GM19023 (cell line): ENCODE data around the gene PCNX1.
"Not testable (repeated sequence)": the region's sequence is repeated elsewhere in the genome, so short reads cannot be mapped to it uniquely, and the experiment has no call there.

ENCODE experiments used
- ATAC-seq: cut with Tn5 transposase; IDR thresholded peaks from one replicate; pipeline ENCODE4 v1.9.1; 2021; ENCODE audit warnings: mild to moderate bottlenecking, moderate library complexity; ENCODE audit not compliant: unreplicated experiment

PCNX1 gene

DNA sequence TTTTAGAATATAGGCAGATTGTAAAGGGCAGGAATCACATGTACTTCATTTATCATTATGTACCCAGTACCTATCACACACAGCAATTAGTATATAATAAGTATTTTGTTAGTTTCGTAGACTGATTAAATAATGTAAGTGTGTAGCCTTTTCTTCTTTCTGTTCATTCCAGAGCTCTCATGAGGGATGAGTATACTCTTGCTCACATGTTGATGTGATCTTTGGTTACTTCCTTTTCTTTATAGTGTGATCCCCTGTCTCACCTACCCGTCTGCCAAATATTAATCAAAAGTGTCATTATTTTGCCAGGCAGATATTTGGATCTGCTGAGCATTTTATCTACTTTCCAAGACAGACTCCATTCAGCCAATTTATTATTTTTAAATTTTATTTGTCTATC lies 156.1 kb downstream of the PCNX1 start:
- no peak for ATAC-seq

DNA sequence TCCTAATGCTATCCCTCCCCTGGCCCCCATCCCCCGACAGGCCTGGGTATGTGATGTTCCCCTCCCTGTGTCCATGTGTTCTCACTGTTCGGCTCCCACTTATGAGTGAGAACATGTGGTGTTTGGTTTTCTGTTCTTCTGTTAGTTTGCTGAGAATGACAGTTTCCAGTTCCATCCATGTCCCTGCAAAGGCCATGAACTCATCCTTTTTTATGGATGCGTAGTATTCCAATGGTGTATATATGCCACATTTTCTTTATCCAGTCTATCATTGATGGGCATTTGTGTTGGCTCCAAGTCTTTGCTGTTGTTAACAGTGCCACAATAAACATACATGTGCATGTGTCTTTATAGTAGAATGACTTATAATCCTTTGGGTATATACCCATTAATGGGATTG lies 157.5 kb downstream of the PCNX1 start:
- not testable (repeated sequence) for ATAC-seq

DNA sequence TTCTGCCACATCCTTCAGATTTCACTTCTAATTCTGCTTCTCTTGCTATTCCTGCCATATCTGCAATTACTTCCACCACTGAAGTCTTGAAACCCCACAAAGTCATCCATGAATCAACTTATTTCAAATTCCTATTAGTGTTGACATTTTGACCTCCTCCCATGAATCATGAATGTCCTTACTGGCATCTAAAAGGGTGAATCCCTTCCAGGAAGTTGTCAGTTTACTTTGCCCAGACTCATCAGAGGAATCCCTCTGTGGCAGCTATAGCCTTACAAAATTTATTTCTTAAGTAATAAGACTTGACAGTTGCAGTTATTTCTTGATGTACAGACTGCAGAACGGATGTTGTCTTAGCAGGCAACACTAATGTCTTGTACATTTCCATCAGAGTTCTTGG lies 162.9 kb downstream of the PCNX1 start:
- ATAC-seq, result no peak

DNA sequence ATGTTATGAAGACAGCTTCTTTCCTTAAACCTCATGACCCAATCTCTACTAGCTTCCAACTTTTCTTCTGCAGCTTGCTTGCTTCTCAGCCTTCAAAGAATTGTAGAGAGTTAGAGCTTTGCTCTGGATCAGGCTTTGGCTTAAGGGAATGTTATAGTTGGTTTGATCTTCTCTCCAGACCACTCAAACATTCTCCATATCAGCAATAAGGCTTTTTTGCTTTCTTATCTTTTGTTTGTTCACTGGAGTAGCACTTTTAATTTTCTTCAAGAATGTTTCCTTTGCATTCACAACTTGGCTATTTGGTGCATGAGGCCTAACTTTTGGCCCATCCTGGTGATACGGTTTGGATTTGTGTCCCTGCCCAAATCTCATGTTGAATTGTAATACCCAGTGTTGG lies 163.8 kb downstream of the PCNX1 start:
- no peak for ATAC-seq

DNA sequence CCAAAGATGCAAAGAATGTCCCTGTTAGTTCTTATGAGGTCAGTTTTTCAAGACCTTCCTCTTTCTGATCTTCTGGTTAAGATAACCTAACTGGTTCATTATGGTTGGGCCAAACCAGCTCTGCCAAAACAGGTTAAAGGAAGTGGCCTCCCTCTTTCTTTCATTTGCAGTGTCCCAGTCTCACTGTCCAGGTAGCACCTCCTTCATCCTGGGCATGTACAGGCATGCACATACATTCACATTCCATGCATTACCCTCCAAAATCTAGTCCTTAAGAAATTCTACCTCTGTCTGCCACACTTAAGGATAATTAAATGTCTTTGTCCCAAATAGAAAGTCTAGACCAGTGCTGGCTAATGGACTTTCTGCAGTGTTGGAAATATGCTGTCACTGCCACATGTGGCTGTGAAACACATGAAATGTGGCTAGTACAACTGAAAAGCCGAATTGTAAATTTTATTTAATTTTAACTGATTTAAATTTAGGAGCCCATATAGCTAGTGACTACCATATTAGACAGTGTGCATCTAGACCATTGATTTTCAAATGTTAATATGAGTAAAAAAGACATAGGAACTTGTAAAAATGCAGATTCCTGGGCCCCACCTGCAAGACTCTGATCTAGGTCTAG lies 169.3 kb downstream of the PCNX1 start:
- no peak for ATAC-seq

DNA sequence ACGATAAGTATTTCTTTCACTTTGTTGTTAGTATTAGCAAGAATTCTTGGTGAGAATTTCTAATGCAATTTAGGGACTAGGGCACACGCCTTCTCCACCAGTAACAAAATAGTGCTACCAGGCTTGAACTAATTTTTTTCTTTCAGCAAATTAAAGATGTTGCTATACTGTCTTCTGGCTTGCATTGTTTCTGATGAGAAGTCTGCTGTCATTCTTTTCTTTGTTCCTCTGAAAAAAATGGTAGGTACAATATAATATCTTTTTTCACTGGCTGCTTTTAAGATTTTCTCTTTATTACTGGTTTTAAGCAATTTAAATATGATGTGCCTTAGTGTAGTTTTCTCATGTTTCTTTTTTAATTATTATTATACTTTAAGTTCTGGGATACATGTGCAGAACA lies 171.2 kb downstream of the PCNX1 start:
- ATAC-seq, result no peak

DNA sequence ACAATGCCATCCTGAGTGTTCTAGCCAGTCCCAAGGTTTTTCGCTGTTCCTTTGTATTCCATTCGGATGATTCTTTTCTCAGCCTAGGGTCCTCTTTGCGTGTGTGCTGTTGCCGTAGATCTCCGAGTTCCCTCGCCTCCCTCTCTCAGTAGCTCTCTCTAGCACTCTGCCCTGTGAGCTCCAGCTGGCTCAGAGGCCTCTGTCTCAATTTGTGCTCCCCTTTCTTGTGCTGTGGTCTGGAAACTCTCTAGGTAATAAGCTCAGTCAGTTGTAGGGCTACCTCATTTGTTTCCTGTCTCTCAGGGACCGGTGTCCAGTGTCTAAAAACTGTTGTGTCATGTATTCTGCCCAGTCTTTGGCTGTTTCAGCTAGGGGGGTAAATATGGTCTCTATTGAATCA lies 179.3 kb downstream of the PCNX1 start:
- no peak for ATAC-seq

DNA sequence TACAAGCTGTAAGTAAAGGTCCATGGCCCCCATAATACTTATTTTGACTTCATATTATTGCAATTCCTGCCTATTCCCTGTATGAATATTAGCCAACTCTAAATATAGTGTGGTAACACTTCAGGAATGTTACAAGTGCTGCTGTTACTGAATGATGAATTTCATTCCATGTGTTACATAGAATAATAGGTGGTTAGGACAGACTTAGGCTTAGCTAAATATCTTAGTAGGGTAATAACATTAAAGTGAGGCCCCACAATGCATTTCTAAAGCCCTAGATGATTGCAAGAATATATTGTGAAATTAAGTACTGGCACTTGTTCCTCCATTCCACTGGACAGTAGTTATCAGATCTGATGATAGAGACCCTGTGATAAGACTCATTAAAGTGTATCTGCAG lies 182.7 kb downstream of the PCNX1 start:
- ATAC-seq, result no peak

DNA sequence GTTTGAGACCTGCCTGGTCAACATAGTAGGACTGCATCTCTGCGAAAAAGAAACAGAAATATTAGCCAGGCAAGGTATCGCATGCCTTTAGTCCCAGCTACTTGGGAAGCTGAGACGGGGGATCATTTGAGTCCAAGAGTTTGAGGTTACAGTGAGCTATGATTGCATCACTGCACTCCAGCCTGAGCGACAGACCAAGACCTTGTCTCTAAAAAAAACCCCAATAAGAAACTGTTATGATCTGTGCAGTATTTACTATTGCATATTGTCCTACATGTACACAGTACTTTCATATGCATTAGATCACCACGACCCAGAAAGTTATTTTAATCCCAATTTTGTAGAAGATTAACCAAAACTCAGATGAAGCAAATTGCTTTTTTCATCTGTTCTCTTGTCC lies 187.5 kb downstream of the PCNX1 start:
- ATAC-seq, result no peak

DNA sequence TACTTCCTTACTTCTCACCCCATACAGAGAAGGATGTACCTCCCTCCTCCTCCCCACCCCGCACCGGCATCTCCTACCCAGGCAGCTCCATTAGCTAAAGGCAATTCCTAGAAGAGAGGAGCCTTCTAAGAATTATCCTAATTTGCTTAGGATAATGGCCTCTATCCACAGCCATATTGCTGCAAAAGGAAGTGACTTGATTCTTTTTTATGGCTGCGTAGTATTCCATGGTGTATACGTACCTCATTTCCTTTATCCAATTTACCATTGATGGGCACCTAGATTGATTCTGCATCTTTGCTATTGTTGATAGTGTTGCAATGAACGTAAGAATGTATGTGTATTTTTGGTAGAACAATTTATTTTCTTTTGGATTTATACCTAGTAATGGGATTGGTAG lies 189.7 kb downstream of the PCNX1 start:
- no peak for ATAC-seq

DNA sequence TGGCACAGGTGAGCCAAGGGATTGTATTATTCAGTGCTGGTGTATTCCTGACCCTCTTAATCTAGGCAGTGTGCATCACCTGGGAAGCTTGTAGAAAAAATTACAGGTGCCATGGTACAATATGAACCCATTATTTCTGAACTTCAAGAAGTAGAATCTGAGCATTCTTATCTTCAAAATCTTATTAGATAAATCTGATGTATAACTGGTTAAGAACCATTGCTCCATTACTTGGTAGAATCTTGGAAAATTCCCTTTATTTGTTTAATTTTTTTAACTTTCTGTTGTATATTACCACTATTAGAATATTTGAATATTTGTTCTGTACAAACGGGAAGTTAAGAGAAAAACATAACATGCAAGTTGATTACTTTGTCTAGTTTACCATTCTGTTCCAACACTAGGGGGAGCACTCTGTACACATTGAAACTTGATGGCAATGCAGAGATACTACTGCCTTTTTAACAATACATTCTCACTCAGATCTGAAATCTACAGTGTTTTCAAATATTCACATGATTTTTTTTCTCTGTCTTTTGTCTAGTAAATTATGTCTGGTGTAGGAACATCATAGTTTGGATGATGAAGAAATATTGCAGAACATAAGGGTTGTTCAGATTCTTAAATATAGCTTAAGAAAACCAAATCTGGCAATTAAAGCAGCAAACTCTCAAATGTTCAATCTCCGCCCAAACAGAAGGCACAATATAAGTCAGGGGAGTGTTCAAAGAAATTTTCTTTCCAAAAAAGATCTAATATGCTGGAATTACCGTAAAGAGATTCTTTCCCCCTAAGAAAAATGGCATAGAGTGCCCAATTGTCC lies 196.6 kb downstream of the PCNX1 start:
- no peak for ATAC-seq

DNA sequence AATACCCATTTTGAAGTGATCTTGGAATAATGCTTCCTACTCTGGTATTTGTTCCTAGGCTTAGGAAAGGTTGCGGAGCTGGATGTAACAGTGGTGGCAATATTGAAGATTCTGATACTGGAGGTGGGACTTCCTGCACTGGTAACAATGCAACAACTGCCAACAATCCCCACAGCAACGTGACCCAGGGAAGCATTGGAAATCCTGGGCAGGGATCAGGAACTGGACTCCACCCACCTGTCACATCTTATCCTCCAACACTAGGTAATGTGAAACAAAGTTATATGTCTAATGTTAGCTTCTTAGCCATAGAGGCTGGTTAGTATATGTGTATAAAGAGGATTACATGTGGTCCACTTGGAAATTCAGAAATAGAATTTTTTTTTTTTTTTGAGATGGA lies 197.9 kb downstream of the PCNX1 start:
- no peak for ATAC-seq

DNA sequence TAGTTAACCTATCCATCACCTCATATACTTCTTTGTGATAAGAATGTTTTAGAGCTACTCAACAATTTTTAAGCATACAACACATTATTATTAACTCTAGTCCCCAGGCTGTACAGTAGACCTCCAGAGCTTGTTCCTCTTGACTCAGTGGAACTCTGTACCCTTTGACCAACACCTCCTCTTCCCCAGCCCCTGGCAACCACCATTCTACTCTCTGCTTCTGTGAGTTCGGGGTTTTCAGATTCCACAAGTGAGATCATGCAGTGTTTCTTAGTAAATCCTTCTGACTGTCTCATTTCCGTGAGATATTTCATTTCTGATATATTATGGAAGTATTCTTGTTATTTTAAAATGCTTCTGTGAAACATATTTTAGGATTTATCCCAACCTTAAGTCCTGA lies 200.7 kb downstream of the PCNX1 start:
- ATAC-seq, result no peak

DNA sequence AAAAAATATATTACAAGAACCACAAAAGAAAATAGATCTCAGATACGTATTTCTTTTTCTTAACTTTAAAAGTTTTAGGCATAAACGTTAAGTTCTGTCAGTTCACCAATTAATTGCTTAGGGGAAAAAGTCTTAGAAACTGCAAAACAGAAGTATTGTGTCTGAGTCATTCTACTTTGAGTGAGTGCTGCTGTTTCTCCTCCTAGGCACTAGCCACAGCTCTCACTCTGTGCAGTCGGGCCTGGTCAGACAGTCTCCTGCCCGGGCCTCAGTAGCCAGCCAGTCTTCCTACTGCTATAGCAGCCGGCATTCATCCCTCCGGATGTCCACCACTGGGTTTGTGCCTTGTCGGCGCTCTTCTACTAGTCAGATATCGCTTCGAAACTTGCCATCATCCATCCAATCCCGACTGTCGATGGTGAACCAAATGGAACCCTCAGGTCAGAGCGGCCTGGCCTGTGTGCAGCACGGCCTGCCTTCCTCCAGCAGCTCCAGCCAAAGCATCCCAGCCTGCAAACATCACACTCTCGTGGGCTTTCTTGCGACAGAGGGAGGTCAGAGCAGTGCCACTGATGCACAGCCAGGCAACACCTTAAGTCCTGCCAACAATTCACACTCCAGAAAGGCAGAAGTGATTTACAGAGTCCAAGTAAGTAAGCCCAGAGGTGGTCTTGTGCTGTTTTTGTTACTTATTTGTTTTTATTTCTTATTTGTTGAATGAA lies 201.3 kb downstream of the PCNX1 start:
- no peak for ATAC-seq

DNA sequence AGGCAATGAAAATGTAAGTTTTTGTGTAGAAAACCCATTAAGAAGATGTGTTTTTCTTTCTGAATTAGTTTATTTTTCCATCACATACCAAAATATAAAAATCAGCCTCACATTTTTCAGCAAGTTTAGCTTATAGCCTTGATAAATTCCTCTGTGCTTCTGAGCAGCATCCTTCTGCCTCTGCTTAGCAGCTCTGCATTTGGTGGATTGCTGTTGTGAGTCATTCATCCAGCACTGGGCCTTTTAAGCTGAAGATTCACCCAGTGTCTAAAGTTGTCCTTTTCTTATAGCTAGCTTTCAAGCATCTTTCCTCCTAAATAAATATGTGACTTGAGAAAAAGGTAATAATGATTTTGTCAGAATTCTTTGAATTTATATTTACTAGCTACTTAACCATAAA lies 206.1 kb downstream of the PCNX1 start:
- ATAC-seq, result no peak

DNA sequence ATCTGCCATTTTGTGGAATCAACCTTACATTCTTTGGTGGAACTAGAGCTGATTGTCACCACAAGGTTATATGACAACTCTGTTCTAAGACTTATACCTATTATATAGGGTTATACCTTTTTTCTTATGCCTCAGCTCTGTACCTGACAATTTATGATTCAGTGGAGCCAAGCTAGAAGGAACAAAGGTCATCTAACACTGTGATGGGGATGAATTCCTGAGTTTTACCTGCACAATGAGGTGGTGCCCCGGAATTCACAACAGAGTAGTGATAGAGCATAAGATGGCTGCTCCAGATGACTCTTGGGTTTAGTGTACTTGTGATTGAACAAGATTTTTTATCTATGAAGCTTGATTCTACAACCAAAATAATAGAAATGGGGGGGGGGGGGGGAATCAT lies 207.3 kb downstream of the PCNX1 start:
- ATAC-seq, result no peak

DNA sequence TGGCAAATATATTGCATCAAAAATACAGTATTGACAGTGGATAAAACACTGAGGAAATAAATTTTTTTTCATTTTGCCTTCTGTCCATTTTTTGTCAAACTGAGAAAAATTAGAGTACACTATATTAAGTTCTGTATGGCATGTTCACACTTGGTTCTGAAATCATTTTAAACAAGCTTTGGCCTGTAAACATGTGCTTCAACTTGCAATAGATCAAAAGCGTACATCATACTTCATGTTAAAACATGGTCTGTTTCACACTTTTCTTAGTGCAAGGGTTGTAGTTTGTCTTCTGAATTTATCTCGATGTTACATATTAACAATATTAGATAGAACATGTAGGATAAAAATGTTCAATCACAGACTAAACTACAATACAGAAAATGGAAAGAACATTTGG lies 208.0 kb downstream of the PCNX1 start:
- no peak for ATAC-seq

DNA sequence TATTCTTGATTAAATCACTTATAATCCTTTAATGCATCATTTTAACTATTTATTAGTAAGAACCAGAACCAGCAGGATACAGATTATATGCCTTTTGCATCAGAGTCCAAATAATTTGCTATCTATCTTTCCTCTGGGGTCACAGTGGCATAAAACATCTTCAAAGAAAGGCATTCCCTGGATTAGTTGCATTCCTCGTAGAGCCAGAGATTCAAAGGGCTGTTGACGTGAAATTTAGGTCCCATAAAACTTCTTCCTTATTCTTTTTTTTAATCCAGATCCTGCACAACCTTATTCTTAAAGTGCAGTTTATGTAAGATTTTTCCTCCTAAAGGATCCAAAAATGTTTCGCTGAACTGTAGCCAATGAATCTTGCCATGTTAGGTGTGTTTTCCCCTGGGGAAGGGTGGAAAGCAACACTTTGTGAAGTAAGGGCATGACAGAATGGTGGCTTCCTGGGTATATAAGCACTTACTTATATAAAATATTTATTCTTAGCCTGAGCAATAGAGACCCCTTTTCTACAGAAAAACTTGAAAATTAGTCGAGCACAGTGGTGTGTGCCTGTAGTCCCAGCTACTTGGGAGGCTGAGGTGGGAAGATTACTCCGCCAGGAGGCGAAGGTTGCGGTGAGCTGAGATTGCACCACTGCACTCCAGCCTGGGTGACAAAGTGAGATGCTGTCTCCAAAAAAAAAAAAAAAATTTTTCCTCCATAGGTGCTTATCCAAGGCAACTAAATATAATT lies 208.7 kb downstream of the PCNX1 start:
- ATAC-seq, result no peak

DNA sequence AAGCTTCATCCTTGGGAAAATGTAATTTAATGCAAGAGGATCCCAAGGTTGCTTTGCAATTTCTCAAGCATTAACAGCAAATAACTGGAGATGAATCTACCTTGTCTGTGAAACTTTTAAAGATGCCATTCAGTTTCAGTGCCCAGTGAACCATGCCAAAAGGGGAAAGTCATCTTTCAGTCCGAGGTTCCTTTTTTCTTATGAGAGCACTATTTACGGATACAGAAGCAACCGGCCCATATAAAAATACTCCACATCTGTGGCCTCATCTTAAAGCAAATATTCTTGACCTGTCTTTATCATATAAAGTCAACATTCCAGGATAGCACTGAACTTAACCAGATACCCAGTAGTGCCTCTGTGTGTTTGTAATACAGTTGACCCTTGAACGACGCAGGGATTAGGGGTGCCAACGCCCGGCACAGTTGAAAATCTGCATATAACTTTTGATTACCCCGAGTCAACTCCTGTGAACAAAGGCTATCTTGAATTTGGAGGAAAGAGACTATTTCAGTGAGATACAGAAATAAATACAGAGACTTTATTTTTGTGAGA lies 209.4 kb downstream of the PCNX1 start:
- no peak for ATAC-seq

DNA sequence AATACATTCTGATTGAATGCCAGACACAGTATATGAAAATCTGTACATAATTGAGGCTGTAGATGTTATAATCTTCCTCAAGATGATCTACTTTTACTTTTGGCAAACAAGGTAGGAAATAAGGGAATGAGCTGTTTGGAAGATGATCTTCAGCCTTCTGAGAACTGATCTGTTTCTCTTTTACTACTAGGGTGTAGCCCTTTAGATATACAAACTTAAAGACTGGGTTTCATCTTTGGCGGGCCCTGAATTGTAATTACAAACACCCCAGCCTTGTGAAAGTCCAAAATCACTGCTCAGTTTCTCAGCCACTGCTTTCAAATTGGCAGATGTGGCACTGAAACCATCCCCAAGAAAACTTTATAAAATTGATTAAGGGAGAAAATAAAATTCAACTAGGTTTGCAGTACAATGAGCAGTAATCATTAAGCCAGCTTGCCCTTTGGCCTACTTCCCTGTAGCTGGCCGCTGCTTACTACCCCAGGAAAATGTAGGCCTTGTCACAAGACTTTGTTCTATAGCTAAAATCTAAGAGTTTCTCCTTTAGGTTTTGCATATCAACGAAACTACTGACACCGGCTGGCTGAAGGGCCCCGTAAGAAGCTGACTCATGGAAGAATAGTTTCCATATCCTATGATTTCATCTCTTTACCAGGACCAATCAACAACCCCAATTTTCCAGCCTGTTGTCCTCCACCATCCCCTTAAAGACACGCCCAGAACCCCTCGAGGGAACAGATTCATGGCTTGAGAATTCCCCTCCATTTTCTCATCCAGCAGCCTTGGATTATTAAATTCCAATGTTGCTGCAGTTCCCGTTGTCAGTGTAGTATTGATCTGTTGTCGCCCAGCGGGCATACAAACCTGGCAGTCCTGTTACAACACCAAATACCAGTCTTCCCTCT lies 210.8 kb downstream of the PCNX1 start:
- no peak for ATAC-seq
